HCT116 (cell line): ENCODE data around the gene CRYGD. TPM values are rescaled to one million over a fixed set of nuclear protein-coding genes. Genes with fewer than 3 reads are reported as not detected.

ENCODE experiments used
- ATAC-seq: fragments of 200-7000 bp; cut with Tn5 transposase; 2 replicates; pipeline ENCODE4 v1.9.1; 2020; ENCODE audit warnings: mild to moderate bottlenecking, moderate library complexity
- BruUV-seq: library from RNA; stranded (reverse); fragments of 400-500 nt; replicated peaks from 2 replicates; lab custom pipeline; 2021; lab: Mats Ljungman, UMichigan
- CTCF ChIA-PET: fragments of 300-600 bp; sonication (Branson Sonifier 250); formaldehyde crosslinking; loops from one replicate; lab custom pipeline; 2021; ENCODE audit warnings: antibody characterized with exemption; lab: Charles Lee
- POLR2A ChIA-PET: fragments of 300-600, 350-600 bp; sonication (Branson Sonifier 250); formaldehyde crosslinking; loops from one replicate; lab custom pipeline; 2021; ENCODE audit warnings: antibody characterized with exemption; lab: Charles Lee
- RAD21 ChIA-PET, 2 experiments: fragments of 300-600 bp; sonication (Branson Sonifier 250); formaldehyde crosslinking; loops; one replicate each; lab custom pipeline; 2023; ENCODE audit warnings: low total read pairs in 2 of 2; ENCODE audit not compliant: uncharacterized antibody in 2 of 2, unreplicated experiment in 2 of 2, low non-redundant PET in 1 of 2; lab: Charles Lee
- DNase-seq: peaks from one replicate; pipeline ENCODE4 v3.0.0-alpha.2; 2010; ENCODE audit warnings: low read depth, low spot score
- H2AFZ ChIP-seq: fragments of 200-600 bp; shearing (Covaris generic), sonication (generic); 2 replicates; pipeline ENCODE4 v1.6.1; 2017; ENCODE audit warnings: low read depth, mixed run types, mixed read lengths, antibody characterized with exemption, low read length; ENCODE audit not compliant: poor library complexity, severe bottlenecking
- H3K27ac ChIP-seq: 2 replicates; pipeline ENCODE4 v1.5.1; 2012; ENCODE audit warnings: low read depth, low read length
- H3K27me3 ChIP-seq: fragments of 200-600 bp; sonication (generic); 2 replicates; pipeline ENCODE4 v1.6.1; 2016; ENCODE audit warnings: mixed run types, low read length, mixed read lengths; ENCODE audit not compliant: insufficient read depth
- H3K36me3 ChIP-seq, 2 experiments: fragments of 200-500 bp in 1 of 2; fragments of 200-600 bp in 1 of 2; sonication (Bioruptor generic) in 1 of 2; sonication (generic) in 1 of 2; 2 replicates each; pipeline versions ENCODE4 v1.5.1 to v1.6.1; 2014 to 2016; ENCODE audit warnings: low read length in 2 of 2, inconsistent platforms in 1 of 2, mixed read lengths in 1 of 2, mixed run types in 1 of 2; ENCODE audit not compliant: insufficient read depth in 2 of 2, control insufficient read depth in 1 of 2
- H3K4me1 ChIP-seq, 2 experiments: fragments of 200-600 bp in 1 of 2; sonication (generic) in 1 of 2; 2 replicates each; pipeline versions ENCODE4 v1.5.1 to v1.6.1; 2012 to 2017; ENCODE audit warnings: low read length in 2 of 2, inconsistent platforms in 1 of 2, mild to moderate bottlenecking in 1 of 2, mixed read lengths in 1 of 2, mixed run types in 1 of 2, moderate library complexity in 1 of 2; ENCODE audit not compliant: insufficient read depth in 2 of 2, control insufficient read depth in 1 of 2
- H3K4me2 ChIP-seq: fragments of 200-600 bp; sonication (generic); 2 replicates; pipeline ENCODE4 v1.6.1; 2017; ENCODE audit warnings: mixed run types, low read length, mixed read lengths
- H3K4me3 ChIP-seq, 2 experiments: fragments of 200-600 bp in 1 of 2; sonication (generic) in 1 of 2; replicated peaks in 1 of 2; 2 replicates each; pipeline ENCODE4 v1.5.1; 2011 to 2016; ENCODE audit warnings: low read length in 2 of 2, control low read depth in 1 of 2, low read depth in 1 of 2, mild to moderate bottlenecking in 1 of 2, mixed read lengths in 1 of 2, mixed run types in 1 of 2
- H3K79me2 ChIP-seq: fragments of 200-600 bp; sonication (generic); 2 replicates; pipeline ENCODE4 v1.6.1; 2017; ENCODE audit warnings: mild to moderate bottlenecking, mixed run types, low read length, moderate library complexity, mixed read lengths; ENCODE audit not compliant: insufficient read depth
- H3K9ac ChIP-seq: fragments of 200-600 bp; sonication (generic); 2 replicates; pipeline ENCODE4 v1.6.1; 2016; ENCODE audit warnings: low read length, mixed read lengths
- H3K9me2 ChIP-seq: fragments of 200-600 bp; sonication (generic), shearing (Covaris generic); 2 replicates; pipeline ENCODE4 v1.6.1; 2017; ENCODE audit warnings: mixed run types, mild to moderate bottlenecking, moderate library complexity; ENCODE audit not compliant: insufficient read depth
- H3K9me3 ChIP-seq, 2 experiments: fragments of 200-500 bp in 1 of 2; fragments of 200-600 bp in 1 of 2; sonication (Bioruptor generic) in 1 of 2; sonication (generic) in 1 of 2; 2 replicates each; pipeline ENCODE4 v1.6.1; 2014 to 2017; ENCODE audit warnings: low read length in 2 of 2, mixed read lengths in 2 of 2, inconsistent platforms in 1 of 2, low read depth in 1 of 2, mild to moderate bottlenecking in 1 of 2, mixed run types in 1 of 2, moderate library complexity in 1 of 2; ENCODE audit not compliant: control insufficient read depth in 1 of 2, insufficient read depth in 1 of 2
- H4K20me1 ChIP-seq: fragments of 200-600 bp; sonication (generic), shearing (Covaris generic); 2 replicates; pipeline ENCODE4 v1.6.1; 2017; ENCODE audit warnings: mixed run types, mild to moderate bottlenecking, moderate library complexity; ENCODE audit not compliant: insufficient read depth
- ATF3 ChIP-seq: IDR thresholded peaks from 2 replicates; pipeline ENCODE4 v1.6.1; 2012
- CBX3 ChIP-seq: IDR thresholded peaks from 2 replicates; pipeline ENCODE4 v1.6.1; 2012; ENCODE audit warnings: low read depth
- CEBPB ChIP-seq: IDR thresholded peaks from 2 replicates; pipeline ENCODE4 v1.6.1; 2012; ENCODE audit warnings: low read depth
- CTCF ChIP-seq, 3 experiments: fragments of 200-600 bp in 1 of 3; sonication (generic) in 1 of 3; IDR thresholded peaks in 2 of 3; conservative IDR thresholded peaks in 1 of 3; 2 replicates each; pipeline ENCODE4 v1.5.1; 2012 to 2017; ENCODE audit warnings: low read depth in 2 of 3, low read length in 2 of 3, antibody characterized with exemption in 1 of 3, borderline replicate concordance in 1 of 3, control low read depth in 1 of 3, mild to moderate bottlenecking in 1 of 3, mixed read lengths in 1 of 3, mixed run types in 1 of 3, moderate library complexity in 1 of 3; ENCODE audit not compliant: insufficient read depth in 1 of 3
- EGR1 ChIP-seq: IDR thresholded peaks from 2 replicates; pipeline ENCODE4 v1.6.1; 2012; ENCODE audit warnings: low read depth
- EZH2 ChIP-seq: fragments of 200-600 bp; sonication (generic); IDR thresholded peaks from 2 replicates; pipeline ENCODE4 v1.6.1; 2017; ENCODE audit warnings: antibody characterized with exemption, mixed run types
- EZH2phosphoT487 ChIP-seq: fragments of 200-600 bp; IDR thresholded peaks from 2 replicates; pipeline ENCODE4 v1.6.1; 2018; ENCODE audit warnings: antibody characterized with exemption, borderline replicate concordance
- FOSL1 ChIP-seq: IDR thresholded peaks from 2 replicates; pipeline ENCODE4 v1.6.1; 2012; ENCODE audit warnings: low read depth
- JUND ChIP-seq: IDR thresholded peaks from 2 replicates; pipeline ENCODE4 v1.6.1; 2012
- POLR2A ChIP-seq: IDR thresholded peaks from 2 replicates; pipeline ENCODE4 v1.7.0; 2011; ENCODE audit warnings: borderline replicate concordance; ENCODE audit not compliant: insufficient read depth, insufficient read length; ENCODE audit errors: extremely low read depth
- POLR2AphosphoS5 ChIP-seq: IDR thresholded peaks from 2 replicates; pipeline ENCODE4 v1.6.1; 2011; ENCODE audit warnings: mild to moderate bottlenecking, low read depth, low read length, moderate library complexity
- RAD21 ChIP-seq: IDR thresholded peaks from 2 replicates; pipeline ENCODE4 v1.6.1; 2012; ENCODE audit warnings: low read depth, mild to moderate bottlenecking
- SIN3A ChIP-seq: IDR thresholded peaks from 2 replicates; pipeline ENCODE4 v1.6.1; 2012; ENCODE audit warnings: low read depth
- SP1 ChIP-seq: IDR thresholded peaks from 2 replicates; pipeline ENCODE4 v1.6.1; 2012; ENCODE audit warnings: low read depth
- YY1 ChIP-seq: IDR thresholded peaks from 2 replicates; pipeline ENCODE4 v1.6.1; 2011; ENCODE audit warnings: low read length, low read depth, moderate library complexity, mild to moderate bottlenecking; ENCODE audit not compliant: insufficient replicate concordance; ENCODE audit errors: extremely low read depth
- ZBTB33 ChIP-seq: IDR thresholded peaks from 2 replicates; pipeline ENCODE4 v1.6.1; 2011; ENCODE audit warnings: mild to moderate bottlenecking, low read length, moderate library complexity; ENCODE audit not compliant: insufficient replicate concordance; ENCODE audit errors: extremely low read depth
- ZNF274 ChIP-seq: fragments of 200-500 bp; sonication (Bioruptor generic); IDR thresholded peaks from 2 replicates; pipeline ENCODE4 v1.6.1; 2014; ENCODE audit warnings: mild to moderate bottlenecking, low read depth, low read length, inconsistent platforms
- intact Hi-C: fragments of 100-400 bp; cut with micrococcal nuclease; formaldehyde crosslinking; loops from 2 replicates; pipeline ENCODE4 v1.10.0; 2022
- total RNA-seq: library from RNA; stranded (reverse); gene quantifications from one replicate; pipeline ENCODE4 v1.2.1, GENCODE V29; 2021; ENCODE audit not compliant: unreplicated experiment

CRYGD gene
- total RNA-seq, 1 experiment from 2014 or later, result not detected

GRCh38 chr2:208092093-208092832 lies 32.1 kb downstream of the CRYGD start:
- Histone ChIP-seq H3K9me3 (no peaks in the 10 kb centered on the region), H4K20me1 (no peaks in the 10 kb centered on the region), H3K4me2 (no peak overlapping the region), H2AFZ (no peak overlapping the region), H3K4me3 (no peak overlapping the region), H3K36me3 (no peaks in the 10 kb centered on the region), H3K79me2 (no peaks in the 10 kb centered on the region), H3K9me2 (no peaks in the 10 kb centered on the region), H3K4me1 (no peaks in the 10 kb centered on the region), H3K27ac (no peak overlapping the region), H3K27me3 (no peaks in the 10 kb centered on the region), H3K9ac (no peak overlapping the region)
- ATAC-seq, result no peak
- POLR2A ChIA-PET, result no interaction called here
- intact Hi-C loops, result no loop called here
- no TSS peak for BruUV-seq
- TF ChIP-seq EGR1 (no peak), POLR2AphosphoS5 (no peak)
- CTCF ChIA-PET, result no interaction called here
- RAD21 ChIA-PET, result no interaction called here
- no peak for DNase-seq

GRCh38 chr2:208090420-208090819 lies 33.9 kb downstream of the CRYGD start:
- no peak for DNase-seq
- no peaks in the 10 kb centered on the region for H3K9me3 ChIP-seq
- TF ChIP-seq SIN3A (no peak), EGR1 (no peak), CTCF (IDR thresholded peaks at IDR 0.05 in 2 of 3, conservative IDR thresholded peaks at IDR 0.05 in 1 of 3; ENCODE audit: borderline replicate concordance in 1 of 3, insufficient read depth in 1 of 3, low read depth in 2 of 3, low read length in 2 of 3) (no peak), CEBPB (no peak), JUND (no peak), ATF3 (no peak), SP1 (no peak), CBX3 (no peak), EZH2phosphoT487 (no peak), ZNF274 (no peak), EZH2 (no peak), FOSL1 (no peak), YY1 (no peak), POLR2AphosphoS5 (no peak), POLR2A (no peak), ZBTB33 (no peak), RAD21 (no peak)
- TF ChIP-seq, all 23 proteins: peak for 0
- ATAC-seq, result no peak
- Histone ChIP-seq H3K79me2 (no peaks in the 10 kb centered on the region), H3K4me3 (no peak overlapping the region), H3K9me2 (no peaks in the 10 kb centered on the region), H3K36me3 (no peaks in the 10 kb centered on the region), H2AFZ (no peak overlapping the region), H3K4me1 (no peaks in the 10 kb centered on the region), H3K9ac (no peak overlapping the region), H3K27ac (no peak overlapping the region), H4K20me1 (no peaks in the 10 kb centered on the region), H3K27me3 (no peaks in the 10 kb centered on the region), H3K4me2 (no peak overlapping the region)
- no TSS peak for BruUV-seq
- ChIA-PET RAD21 (no interaction called here), POLR2A (no interaction called here), CTCF (no interaction called here)
- intact Hi-C loops, result no loop called here
